ENCODE data around the gene TIMM21.

GRCh38 chr18:74179623-74180199 is 31.4 kb downstream of the TIMM21 start:
- TF ChIP-seq CTCF (IDR thresholded peaks at IDR 0.05; ENCODE audit: borderline replicate concordance, extremely low read depth, low read length, poor library complexity, severe bottlenecking) = no peak
- no peak for TF ChIP-seq EZH2 (IDR thresholded peaks at IDR 0.05; ENCODE audit: borderline replicate concordance, low read depth, low read length, severe bottlenecking)

All from DND-41 (cell line).